Esophagus muscularis mucosa (tissue), 3 donors: ENCODE results near the gene FAM181A.

Source experiments
- POLR2A ChIP-seq: fragments of 450-650 bp; IDR thresholded peaks from one replicate; pipeline ENCODE4 v1.6.1; 2017; ENCODE audit warnings: antibody characterized with exemption, moderate library complexity, mild to moderate bottlenecking, low read depth
- TF ChIP-seq, protein P1 (sequence below), 3 experiments: fragments of 200-600 bp in 2 of 3; fragments of 450-650 bp in 1 of 3; sonication (generic) in 2 of 3; IDR thresholded peaks; one replicate each; pipeline ENCODE4 v1.5.1; 2017 to 2019; ENCODE audit warnings: antibody characterized with exemption in 3 of 3, mild to moderate bottlenecking in 2 of 3, moderate library complexity in 1 of 3

GRCh38 chr14:93977790-93978581, 50.8 kb downstream of the FAM181A start:
- TF ChIP-seq, protein P1, sequence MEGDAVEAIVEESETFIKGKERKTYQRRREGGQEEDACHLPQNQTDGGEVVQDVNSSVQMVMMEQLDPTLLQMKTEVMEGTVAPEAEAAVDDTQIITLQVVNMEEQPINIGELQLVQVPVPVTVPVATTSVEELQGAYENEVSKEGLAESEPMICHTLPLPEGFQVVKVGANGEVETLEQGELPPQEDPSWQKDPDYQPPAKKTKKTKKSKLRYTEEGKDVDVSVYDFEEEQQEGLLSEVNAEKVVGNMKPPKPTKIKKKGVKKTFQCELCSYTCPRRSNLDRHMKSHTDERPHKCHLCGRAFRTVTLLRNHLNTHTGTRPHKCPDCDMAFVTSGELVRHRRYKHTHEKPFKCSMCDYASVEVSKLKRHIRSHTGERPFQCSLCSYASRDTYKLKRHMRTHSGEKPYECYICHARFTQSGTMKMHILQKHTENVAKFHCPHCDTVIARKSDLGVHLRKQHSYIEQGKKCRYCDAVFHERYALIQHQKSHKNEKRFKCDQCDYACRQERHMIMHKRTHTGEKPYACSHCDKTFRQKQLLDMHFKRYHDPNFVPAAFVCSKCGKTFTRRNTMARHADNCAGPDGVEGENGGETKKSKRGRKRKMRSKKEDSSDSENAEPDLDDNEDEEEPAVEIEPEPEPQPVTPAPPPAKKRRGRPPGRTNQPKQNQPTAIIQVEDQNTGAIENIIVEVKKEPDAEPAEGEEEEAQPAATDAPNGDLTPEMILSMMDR (IDR thresholded peaks at IDR 0.05), result no peak
- TF ChIP-seq POLR2A, result no peak
